HG03097 (cell line): ENCODE results near the gene TRIM28.
A peak's percentile ranks its signal among the peaks of the same experiment; 100 is the strongest.
"Not testable (repeated sequence)": the region's sequence is repeated elsewhere in the genome, so short reads cannot be mapped to it uniquely, and the experiment has no call there.

ENCODE experiments used
- ATAC-seq: cut with Tn5 transposase; IDR thresholded peaks from one replicate; pipeline ENCODE4 v1.9.1; 2021; ENCODE audit not compliant: unreplicated experiment, low FRiP score

TRIM28 gene

DNA sequence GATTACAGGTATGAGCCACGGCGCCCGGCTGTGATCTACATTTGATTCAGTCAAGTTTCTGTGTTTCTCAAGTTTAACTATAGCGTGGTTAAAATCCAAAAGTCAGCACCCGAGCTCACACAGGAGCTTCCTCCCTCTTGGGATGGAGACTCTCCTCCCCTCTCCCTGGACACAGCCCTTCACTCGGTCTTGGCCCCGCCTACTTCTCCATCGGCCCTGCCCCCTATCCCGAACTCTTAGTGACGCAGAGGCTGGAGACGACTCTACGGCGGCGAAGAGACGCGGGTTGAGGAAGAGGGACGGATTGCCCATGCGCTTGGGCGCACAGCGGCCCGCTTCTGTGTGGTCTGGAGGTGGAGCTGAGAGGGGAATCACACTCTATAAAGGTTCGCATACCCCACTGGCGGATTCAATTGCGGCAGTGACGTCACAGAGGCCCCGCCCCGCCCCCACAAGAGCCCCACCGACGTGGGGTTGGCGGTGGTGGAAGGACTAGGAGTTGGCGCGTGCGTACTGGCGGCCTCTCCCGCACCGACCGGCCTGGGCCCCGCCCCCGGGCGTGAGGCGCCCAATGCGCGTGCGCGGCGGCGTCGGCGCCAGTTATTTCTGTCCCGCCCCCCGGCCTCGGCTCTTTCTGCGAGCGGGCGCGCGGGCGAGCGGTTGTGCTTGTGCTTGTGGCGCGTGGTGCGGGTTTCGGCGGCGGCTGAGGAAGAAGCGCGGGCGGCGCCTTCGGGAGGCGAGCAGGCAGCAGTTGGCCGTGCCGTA is at the start of gene TRIM28:
Gene TRIM28 (plus strand): TSS at position 239 of the 765 bp plus-strand sequence. CDS start 694 bp downstream, outside the sequence.
- peak; percentile 78 for ATAC-seq

GRCh38 chr19:58497634-58498170 is 46.2 kb upstream of the TRIM28 start:
- no peak for ATAC-seq

GRCh38 chr19:58498316-58499020 is 45.4 kb upstream of the TRIM28 start:
- ATAC-seq = no peak

GRCh38 chr19:58499021-58499927 is 44.6 kb upstream of the TRIM28 start:
- peak; percentile 80 for ATAC-seq

- ATAC-seq = no peak
Measured at GRCh38 chr19:58500242-58500641, 43.6 kb upstream of the TRIM28 start.

GRCh38 chr19:58507602-58508223 is 36.2 kb upstream of the TRIM28 start:
- ATAC-seq = not testable (repeated sequence)

DNA sequence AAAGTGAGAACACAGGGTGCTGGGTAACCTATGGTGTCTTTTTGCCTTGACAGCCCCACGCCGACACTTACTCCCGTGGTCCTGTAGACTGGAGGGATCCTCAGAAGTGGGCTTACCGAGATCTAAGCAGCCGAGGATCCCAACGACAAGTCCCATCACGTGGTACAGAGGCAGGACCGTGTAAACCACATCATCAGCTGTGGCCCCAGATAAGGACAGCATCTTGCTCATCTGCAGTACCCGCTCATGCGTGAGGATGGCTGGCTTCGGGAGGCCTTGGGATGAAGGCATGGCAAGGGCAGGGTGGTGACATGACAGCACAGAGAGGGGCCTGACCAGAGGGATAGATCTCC is 34.2 kb upstream of the TRIM28 start:
- no peak for ATAC-seq

DNA sequence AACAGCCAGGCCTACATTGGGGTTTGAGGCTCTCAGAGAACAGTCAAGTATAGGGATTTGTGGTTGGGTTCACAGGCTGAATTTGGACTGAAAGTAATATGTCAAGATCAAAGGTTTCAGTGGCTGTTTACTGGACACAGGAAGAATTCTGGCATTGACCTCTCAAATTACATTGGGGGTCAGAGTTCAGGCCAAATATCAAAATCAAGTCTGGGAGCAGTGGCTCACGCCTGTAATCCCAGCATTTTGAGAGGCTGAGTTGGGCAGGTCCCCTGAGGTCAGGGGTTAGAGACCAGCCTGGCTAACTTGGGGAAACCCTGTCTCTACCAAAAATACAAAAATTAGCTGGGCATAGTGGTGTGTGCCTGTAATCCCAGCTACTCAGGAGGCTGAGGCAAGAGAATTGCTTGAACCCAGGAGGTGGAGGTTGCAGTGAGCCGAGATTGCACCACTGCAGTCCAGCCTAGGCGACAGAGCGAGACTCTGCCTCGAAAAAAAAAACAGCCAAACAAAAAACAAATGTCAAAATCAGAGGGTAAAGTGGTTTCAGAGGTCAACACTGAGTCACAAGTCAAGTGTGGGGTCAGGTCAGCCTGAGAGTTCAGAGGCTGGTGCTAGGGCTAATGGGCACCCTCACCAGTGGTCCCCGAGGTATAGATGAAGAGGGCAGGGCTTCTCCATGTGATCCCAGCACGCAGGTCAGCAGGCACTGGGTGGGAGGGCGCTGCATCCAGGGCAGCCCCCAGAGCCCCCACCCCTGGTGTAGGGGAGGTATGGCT is 33.6 kb upstream of the TRIM28 start:
- ATAC-seq = no peak

DNA sequence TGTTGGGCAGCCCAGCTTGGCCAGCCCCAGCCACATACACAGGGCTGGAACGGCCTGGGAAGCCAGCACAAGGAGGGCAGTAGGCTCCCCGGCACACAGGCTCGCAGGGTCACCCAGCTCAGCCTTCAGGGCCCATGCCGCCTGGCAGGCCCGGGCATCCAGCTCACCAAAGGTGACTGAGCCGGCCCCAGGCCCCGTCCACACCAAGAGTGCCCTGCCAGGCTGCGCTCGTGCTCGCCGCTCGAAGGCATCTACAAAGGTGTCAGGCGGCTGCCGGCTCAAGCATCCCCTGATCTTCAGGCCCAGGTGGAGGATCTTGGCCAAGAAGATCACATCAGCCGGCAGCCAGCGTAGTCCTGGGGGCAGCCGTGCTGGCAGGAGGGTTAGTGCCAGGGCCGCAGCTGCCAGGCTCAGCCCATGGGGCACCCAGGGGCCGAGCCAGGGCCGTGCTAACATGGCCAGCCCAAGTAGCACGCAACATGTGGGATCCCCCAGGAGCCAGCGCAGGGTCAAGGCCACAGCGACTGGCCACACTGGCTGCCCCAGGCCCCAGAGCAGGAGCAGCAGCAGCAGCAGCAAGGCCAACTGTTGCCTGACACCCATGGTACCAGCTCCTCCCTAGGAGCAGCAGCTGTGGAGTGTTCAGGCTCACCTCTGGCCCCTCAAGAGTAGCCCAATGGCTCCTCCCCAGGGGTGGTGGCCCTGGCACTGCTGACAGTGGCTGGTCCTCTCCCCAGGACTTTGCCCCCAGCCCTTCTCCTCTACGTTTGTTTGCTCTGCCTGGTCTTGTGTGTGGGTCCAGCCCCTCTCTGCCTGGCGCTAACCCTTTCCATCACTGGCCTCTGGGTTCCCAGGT is 32.3 kb upstream of the TRIM28 start, which contains the start of gene SLC27A5:
Gene SLC27A5 (minus strand): TSS at position 640 of the 856 bp plus-strand sequence. CDS start 37 bp downstream, at position 603.
- no peak for ATAC-seq

DNA sequence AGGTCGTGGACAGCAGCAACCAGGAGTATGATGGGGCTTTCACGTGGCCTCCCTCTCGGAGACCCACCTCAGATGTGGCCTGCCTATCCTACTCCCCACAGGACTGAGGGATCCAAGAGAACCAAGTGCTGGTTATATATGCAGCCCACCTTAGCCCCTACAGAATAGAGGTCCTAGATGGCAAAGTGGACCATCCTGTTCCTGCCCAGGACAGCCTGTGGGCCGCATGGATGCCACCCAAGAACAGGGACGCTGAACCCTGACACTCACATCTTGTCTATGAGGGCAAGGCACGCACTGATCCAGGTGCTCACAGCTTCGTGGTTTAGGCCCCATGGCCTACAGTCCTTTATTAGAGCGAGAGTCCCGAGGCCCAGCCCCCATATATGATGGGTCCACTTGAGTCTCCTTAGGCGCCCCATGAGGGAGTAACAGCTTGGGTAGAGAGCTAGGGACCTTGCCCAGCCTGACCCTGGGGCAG is 30.6 kb upstream of the TRIM28 start:
- no peak for ATAC-seq

- ATAC-seq = peak; percentile 69
Measured at GRCh38 chr19:58513694-58514563, 29.9 kb upstream of the TRIM28 start.

DNA sequence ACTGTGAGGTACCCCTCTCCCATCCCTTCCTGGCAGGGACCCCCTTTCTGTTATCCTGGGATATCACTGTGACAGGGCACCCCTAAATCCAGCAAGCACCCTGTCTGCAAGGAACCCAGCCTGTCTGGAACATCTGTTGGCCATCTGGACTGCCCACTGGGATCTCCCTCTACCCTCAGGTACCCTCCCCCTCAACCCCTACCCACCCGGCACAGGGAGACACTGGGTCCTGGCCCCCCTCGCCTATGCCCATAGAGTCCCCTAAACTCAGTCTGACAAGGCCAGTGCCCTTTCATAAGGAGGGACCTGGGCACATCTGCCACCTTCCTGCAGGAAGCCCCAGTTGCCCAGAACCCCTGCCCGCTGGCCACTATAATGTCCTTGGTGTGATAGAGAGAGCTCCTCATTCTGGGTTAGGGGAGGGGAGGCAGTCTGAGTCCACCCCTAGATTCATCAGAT is 29.3 kb upstream of the TRIM28 start:
- ATAC-seq = no peak

GRCh38 chr19:58515259-58515658 is 28.6 kb upstream of the TRIM28 start:
- ATAC-seq = no peak

- ATAC-seq = no peak
Measured at GRCh38 chr19:58516246-58516836, 27.5 kb upstream of the TRIM28 start.

- ATAC-seq = no peak
Measured at GRCh38 chr19:58516964-58517833, 26.7 kb upstream of the TRIM28 start.
